Left colon (tissue), 2 donors: ENCODE data around the gene OXT. TPM values are rescaled to one million over a fixed set of nuclear protein-coding genes. Genes with fewer than 3 reads are reported as not detected.
A peak's percentile ranks its signal among the peaks of the same experiment; 100 is the strongest.

Source experiments
- ATAC-seq: fragments of 200-7000 bp; cut with Tn5 transposase; one replicate; pipeline ENCODE4 v1.9.1; 2020; ENCODE audit warnings: mild to moderate bottlenecking, moderate library complexity
- DNase-seq, 2 donors: peaks; one replicate each; pipeline ENCODE4 v3.0.0-alpha.2; 2020
- intact Hi-C, 2 donors: fragments of 100-400 bp; cut with DNase I in 1 of 2; cut with micrococcal nuclease in 1 of 2; formaldehyde crosslinking; loops; one replicate each; pipeline versions ENCODE4 v1.11.2 to v1.14.0; 2022; cut with DNase I, micrococcal nuclease
- total RNA-seq, 2 donors: library from RNA; stranded (reverse); fragmentation: NEBNext Ultra II Directional; extraction: Animal tissue kit (Norgen Biotek cat#: 25700); gene quantifications; one replicate each; pipeline ENCODE4 v1.2.1, GENCODE V29; 2021
- donor health status: DM: no; HTN: no; CAD: no.
- donor health status: DM: yes; HTN: yes; CAD: no.

Gene OXT
- total RNA-seq, 2 donors from 2014 or later, result not detected

DNA sequence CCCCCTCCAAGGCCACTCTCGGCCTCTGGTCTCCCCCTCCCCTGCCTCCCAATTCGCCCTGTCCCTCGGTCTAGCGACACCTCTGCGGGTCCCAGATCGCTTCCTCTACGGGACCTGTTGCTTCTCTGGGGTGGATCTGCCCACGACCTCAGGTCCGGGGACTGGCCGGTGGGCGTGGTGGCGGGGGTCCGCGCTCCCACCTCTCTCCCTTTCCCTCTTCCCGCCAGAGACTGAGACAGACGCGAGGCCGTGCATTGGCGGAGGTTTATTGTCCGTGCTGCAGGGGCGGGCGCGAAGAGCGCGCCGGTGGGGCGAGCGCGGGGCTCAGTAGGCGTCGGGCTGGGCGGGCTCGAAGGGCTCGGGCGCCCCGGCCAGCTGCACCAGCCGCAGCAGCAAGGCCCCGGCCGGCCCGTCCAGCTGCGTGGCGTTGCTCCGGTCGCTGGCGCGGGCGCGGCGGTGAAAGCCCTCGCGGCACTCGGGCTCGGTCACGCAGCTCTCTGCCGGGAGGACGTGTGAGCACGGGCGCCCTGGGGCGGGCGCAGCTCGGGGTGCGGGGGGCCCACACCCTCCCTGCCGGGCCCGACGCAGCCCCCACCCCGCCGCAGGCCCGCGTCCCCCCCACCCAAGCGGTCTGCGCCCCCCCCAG is 11.0 kb downstream of the OXT start:
- intact Hi-C loops, result no loop called here
- no peak for ATAC-seq
- DNase-seq, result no peak

DNA sequence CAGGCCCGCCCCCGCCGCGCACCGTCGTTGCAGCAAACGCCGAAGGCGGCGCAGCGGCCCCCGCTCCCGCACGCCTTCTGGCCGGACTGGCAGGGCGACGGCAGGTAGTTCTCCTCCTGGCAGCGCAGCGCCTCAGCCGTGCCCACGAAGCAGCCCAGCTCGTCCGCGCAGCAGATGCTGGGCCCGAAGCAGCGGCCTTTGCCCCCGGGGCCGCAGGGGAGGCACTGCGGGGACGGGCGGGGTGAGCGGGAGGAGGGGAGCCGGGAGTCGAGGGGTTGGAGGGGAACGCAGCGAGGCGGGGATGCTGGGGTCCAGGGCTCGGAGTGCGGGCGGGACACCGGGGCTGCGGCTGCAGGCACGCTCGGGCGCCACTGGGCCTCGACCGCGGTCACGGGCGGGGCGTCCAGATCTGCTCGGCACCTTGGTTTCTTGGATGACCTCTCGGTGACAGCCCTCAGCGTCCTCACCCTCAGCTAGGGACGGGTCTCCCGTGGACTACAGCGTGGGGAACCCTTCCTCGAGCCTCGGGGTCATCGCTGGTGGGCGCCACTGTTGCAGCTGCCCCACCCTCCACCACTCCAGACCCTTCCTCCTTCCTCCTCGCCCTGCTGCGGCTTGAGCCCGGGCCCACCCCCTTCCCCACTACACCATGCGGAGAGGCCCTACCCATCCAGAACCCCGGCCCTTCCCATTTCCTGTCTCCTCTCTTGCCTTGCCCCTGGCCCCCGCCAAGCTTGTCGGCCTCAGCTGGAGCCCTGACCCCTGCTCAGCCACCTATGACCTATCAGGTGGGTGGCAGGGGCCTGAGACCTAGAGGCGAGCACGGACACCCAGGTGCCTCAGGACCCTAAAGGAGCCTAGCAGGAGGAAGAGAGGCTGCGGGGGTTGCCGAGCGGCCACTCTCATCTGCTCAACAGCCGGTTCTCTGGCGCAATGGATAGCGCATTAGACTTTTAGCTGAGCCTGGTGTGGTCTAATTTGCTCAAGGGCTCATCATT is 11.8 kb downstream of the OXT start:
- intact Hi-C loops, result no loop called here
- ATAC-seq (peak; percentile 27), DNase-seq (no peak)

DNA sequence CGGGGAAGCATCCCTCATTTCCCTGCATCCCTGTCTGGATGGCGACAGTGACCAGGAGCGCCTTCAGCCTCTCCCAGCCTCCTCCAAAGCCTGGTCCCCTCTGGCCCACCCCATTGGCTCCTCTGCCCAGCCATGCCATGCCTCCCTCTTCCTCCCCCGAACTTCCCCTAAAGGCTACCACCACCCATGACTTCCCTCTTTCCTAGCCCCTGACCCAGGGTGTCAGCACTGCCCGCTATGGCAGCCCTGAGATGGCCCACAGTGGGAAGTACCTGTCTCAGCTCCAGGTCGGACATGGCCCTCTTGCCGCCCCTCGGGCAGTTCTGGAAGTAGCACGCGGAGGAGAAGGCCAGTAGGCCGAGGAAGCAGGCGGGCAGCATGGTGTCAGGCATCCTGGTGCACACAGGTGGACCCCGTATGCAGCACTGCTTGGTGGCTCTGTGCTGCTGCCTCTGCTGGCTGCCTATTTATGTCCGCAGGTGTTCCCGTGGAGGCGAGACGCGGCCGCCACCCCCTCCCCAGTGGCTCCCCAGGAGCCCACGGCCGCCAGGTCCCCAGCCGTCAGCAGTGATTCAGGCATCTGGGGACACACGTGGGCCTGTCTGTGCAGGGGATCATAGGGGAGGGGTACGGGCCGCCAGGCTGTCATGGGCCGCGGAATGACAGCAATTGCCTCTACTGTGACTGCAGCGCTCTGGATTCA is 13.0 kb downstream of the OXT start, which contains the start of gene AVP:
Gene AVP, minus strand, starts transcription at position 442 of the 703 bp plus-strand sequence. Its CDS starts 50 bp downstream, at position 392.
- no peak for ATAC-seq
- no peak for DNase-seq
- intact Hi-C loops, result no loop called here

DNA sequence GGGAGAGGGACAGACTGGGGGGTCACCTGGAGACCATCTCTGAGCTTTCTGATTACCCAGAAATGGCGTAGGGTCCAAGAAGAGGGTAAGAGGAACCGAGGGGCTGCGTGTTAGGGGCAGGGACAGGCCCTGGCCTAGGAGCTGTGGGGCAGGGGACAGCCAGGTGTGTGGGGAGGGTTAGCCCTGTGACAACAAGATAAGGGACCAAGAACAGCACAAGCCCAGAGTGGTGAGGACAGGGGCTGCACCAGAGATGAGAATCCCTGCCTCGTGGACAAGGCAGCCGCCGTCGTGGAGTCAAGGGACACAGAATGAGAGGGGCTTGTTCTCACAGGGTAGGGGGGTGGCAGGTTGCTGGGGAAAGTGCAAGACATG is 13.6 kb downstream of the OXT start:
- ATAC-seq, result no peak
- intact Hi-C loops, result no loop called here
- DNase-seq, result no peak

DNA sequence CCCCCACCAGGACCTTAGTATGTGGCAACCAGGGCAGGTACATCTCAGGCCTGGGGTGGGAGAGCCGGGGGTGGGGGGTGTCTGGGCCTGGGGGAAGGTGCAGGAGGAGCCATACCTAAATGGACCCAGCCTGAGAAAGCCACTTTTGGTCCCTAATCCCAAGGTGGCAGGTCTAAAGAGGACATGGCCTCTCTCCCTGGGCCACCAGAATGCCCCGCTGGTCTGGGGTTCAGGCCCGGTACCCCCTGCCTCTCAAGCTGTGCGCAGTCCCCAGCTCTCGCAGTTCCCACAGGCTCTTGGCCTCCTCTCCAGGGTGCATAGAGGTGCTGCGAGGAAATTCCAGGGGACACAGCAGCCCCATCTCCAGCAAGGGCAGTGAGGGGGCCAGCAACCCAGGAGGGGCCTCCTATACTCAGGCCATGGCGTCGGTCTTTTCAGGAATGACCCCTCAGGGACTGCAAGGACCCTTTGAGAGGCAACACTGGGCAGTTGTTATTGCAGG is 14.2 kb downstream of the OXT start:
- DNase-seq, result no peak
- ATAC-seq, result no peak
- intact Hi-C loops, result no loop called here

DNA sequence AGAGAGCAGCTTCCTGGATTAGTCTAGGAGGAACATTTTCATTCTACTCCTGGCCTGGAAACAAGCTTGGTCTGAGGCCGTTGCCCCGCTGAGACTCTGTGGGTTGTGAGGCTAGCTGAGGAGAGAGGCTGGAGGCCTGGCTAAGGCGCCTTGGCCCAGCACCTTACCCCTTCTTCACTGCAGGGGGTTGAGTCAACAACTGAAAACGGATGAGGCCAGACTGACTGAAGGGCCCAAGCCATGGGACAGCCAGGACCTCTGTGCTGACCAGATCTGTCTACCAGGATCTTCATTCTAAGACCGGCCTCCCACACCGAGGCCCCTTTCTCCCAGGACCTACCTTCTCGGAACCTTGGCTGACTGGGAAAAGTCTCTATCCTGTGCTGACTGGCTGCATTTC is 16.6 kb downstream of the OXT start:
- DNase-seq (no peak), ATAC-seq (no peak)
- intact Hi-C loops, result no loop called here

DNA sequence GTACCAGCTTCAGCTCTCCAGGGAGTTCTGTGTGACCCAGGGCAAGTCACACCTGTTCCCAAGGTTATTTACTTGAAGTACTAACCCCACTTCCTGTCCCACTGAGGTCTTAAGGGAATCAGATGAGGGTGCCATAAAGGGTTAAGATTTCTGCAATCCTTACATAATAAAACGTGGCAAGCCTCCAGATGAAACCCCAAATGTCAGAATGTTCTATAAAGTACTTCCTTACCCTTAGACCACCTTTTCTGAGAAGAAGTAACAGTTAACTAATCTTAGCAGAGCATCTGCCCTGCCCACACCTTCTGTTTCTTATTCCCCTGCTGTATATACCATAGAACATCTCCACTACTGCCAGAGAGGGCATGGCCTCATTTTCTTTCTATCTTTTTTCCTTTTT is 19.1 kb downstream of the OXT start:
- DNase-seq (no peak), ATAC-seq (no peak)
- intact Hi-C loops, result no loop called here

DNA sequence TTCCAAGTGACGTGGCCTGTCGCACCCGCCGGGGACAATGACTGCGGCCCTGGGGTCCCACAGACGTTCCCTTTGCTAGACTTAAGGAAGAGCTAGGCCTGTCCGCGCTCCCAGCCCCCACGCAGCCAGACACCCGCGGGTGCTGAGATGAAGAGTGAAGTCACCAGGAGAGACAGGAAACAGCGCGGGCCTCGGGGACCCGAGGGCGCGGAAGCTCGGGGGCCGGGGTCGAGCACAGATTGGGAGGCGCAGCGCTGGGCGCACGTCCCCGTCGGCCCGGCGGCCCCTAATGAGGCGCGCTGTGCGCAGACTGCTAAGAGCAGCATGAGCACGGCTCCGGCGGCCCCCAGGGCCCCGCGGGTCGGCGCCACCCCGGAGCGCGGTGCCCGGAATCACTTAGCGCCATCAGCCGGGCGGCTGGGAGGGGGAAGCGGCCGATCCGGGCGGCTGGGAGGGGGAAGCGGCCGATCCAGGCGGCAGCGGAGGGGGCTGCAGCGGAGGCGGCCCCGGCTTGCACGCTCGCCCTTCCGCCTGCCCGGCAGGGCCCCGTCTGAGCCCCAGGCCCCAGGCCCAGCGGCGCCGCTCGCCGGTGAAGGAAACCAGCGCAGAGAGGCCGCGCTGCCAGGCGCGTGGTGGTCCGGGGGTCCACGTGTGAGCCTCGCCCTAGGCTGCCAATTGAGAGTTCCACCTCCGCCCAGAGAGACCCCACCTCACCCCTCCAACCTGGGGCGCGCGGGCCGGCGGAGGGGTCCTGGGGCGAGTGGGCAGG is 21.4 kb downstream of the OXT start:
- ATAC-seq, result no peak

DNA sequence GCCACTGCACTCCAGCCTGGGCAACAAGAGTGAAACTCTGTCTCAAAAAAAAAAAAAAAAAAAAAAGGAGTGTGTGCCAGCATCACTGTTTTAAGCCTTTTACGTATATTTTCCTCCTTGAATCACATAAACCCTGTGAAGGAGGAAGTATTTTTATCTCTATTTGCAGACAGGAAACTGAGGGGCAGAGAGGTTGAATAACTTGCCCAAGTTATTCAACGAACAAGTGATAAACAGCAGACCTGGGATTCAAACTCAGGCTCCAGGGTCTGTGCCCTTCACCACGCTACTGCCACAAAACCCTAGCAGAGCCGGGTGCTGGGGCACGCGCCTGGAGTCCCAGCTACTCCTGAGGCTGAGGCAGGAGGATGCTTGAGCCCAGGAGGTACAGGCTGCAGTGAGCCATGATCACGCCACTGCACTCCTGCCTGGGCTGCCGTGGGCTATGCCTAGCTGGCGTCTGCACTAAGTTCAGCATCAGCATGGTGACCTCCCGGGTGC is 22.5 kb downstream of the OXT start:
- DNase-seq, result no peak
- ATAC-seq, result no peak
- intact Hi-C loops, result no loop called here

More for the DNA sequence above, 21.4 kb downstream of the OXT start:
- intact Hi-C loops, result no loop called here
- no peak for DNase-seq

DNA sequence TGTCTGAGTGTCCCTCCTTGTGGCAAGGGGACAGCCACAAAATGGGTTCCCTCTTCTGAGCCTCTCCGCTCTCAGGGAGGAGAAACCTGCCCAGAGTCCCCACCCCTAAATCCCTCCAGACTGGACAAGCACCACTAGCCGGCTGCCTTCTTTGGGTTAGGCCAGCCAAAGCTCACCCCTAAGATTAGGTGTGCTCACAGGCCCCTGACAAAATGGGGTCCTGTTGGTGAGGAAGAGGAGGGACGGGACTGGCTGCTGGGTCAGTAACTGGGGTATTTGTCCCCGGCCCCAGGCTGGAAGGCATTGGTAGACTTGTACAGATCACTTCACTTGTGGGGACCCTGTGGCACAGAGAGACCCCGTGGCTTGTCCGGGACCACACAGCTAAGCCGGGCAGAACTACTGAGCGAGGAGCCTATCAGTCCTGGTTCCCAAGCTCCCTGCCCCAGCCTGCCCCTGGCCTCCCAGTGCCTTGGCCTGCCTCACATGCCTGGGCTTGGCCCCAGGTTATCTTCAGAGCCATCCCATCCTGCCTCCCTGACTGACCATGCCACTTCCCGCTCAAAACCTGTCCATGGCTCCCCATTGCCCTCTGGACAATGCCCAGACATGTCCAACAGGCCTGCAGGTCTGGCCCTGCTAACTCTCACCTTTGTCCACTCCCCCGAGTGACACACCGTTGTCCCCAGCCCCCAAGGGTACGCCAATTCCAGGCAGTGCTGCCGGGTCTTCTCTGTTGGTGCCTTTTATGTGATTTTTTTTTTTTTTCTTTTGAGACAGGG is 23.6 kb downstream of the OXT start:
- intact Hi-C loops, result no loop called here
- ATAC-seq (no peak), DNase-seq (no peak)

DNA sequence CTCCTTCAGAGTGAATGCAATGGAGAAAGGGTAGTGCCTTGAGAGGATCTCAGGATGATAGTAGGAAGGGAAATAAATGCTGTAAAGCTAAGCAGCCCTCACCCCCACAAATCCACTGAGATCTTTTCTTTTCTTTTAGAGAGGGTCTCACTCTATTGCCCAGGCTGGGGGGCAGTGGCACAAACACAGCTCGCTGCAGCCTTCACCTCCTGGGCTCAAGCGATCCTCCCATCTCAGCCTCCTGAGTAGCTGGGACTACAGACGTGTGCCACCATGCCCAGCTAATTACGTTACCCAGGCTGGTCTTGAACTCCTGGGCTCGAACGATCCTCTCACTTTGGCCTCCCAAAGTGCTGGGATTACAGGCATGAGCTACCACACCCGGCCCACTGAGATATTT is 29.1 kb downstream of the OXT start:
- ATAC-seq (no peak), DNase-seq (no peak)
- intact Hi-C loops, result no loop called here

DNA sequence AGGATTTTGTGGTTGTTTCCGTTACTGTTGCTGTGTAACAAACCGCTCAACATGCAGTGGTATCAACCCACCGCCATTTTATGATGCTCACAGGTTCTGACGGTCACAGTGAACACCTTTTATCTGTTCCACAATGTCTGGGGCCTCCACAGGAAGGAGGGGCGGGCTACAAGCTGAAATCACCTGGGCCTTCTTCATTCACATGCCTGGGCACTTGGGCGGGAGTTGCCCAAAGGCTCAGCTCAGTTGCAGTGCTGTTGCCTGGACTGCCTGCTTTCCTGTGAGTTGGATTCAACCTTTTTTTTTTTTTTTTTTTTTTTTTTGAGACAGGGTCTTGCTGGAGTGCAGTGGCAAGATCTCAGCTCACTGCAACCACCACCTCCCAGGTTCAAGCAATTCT is 29.8 kb downstream of the OXT start:
- intact Hi-C loops, result no loop called here
- DNase-seq (no peak), ATAC-seq (no peak)

DNA sequence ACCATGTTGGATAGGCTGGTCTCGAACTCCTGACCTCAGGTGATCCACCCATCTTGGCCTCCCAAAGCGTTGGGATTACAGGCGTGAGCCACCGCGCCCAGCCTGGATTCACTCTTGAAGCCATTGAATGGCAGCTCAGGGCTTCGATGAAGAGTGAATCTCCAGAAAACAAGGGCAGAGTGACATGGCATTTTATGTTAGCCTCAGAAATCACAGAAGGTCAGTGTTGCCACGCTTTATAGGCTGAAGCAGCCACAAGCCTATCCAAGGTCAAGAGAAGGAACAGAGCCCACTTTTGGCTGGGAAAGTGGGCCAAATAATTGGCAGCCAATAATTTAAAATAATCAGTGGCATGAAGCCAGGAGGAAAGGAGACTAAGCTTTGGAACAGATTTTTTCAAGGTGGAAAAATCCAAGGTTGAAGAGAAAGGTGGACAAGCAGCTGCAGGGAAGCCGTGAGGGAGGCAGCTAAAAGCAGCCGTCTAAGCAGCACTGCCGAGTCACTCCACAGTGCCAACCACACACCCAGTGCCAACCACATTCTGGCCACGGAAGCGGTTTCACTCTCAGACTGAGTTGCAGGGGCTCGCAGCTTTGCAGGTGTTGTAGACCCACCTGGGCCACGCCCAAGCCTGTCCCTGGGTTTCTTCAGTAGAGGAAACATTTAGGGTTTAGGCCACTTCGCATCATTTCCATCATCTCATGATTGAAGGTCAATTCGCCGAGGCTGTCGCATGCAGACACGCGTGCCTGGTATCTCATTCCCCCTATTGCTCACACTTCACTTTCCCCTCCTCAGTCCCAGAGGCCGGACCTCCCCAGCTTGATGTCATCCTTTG is 30.5 kb downstream of the OXT start:
- ATAC-seq (no peak), DNase-seq (peak in 1 of 2 donors; percentile 17)
- intact Hi-C loops, result no loop called here

DNA sequence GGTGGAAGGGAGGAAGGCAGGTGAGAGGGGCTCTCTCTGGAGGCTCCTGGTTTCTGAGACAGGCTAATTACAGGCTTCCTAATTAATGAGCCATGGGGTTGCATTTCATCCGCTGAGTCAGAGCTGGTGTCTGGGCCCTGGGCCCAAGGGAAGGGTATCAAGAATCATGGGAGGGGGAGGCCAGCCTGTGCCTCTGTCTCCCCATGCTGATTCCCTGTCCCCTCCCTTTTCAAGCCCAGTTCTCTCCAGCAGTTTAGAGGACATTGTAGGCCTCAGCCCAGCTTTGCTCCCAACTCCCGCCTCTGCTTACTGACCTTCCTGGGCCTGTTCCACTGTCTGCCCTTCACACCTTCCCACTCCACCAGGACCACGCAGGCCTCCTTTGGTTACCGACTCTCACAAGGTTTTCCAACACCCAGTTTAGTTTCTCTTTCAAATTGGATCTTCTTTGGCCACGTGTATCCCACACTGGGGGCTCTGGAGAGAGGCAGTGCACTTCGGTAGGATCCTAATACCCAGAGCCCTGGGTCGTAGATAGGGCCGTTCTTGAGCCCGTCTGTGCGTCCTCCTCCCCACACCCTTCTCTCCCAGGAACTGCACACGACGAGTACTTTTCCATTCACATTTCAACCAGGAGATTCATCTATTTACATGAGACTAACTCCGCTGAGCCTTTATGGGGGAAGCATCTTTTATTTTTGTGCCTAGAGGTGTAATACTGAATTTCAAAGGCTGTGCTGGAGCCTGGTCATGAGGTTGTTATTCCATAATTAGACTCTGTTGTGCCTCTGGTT is 31.4 kb downstream of the OXT start:
- ATAC-seq (no peak), DNase-seq (no peak)
- intact Hi-C loops, result no loop called here

DNA sequence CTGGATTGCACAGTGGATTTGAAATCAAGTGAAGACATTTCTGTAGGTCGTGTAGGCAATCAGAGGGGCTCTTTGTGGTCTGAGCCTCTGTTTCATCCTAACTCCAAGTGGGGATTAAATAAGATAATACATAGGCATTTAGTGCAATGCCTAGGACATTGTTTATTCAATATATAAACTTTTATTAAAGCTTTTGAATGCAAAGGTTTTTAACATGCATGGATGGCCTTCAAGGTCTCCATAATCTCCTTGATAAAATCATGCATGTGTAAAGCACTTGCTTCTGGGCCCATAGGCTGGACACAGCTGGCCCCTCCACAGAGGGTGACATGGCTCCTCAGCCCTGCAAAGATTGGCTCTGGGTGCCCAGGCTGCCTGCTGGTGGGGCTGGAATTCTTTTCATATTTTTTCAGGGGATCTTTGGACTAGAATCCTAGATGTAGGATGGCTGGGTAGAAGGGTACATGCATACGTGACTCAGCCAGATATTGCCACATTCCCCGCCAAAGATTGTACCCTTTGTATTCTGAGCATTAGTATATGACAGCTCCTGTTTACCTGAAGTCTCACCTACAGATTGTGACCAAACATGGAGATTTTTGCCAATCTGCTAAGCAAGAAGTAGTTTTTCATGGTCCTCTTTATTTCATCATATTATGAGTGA is 32.1 kb downstream of the OXT start:
- DNase-seq (no peak), ATAC-seq (no peak)
- intact Hi-C loops, result no loop called here
